HepG2 (cell line): ENCODE results near the gene ALKBH4. TPM values are rescaled to one million over a fixed set of nuclear protein-coding genes. Genes with fewer than 3 reads are reported as not detected.

Source experiments
- E2F5 ChIP-seq: sonication (generic); formaldehyde crosslinking; conservative IDR thresholded peaks from 2 replicates; pipeline ENCODE4 v1.4.0; 2020; ENCODE audit warnings: missing genetic modification reagents
- KDM1A ChIP-seq: IDR thresholded peaks from 2 replicates; pipeline ENCODE4 v1.6.1; 2016; ENCODE audit warnings: missing compliant biosample characterization
- MIER2 ChIP-seq: IDR thresholded peaks from 2 replicates; pipeline ENCODE4 v1.6.1; 2016; ENCODE audit warnings: missing biosample characterization, missing genetic modification reagents
- RARG ChIP-seq: sonication (generic); formaldehyde crosslinking; IDR thresholded peaks from 2 replicates; pipeline ENCODE4 v1.4.0; 2020; ENCODE audit warnings: low read depth, mild to moderate bottlenecking, missing genetic modification reagents
- TCF7L2 ChIP-seq: IDR thresholded peaks from 2 replicates; pipeline ENCODE4 v1.6.1; 2011; ENCODE audit warnings: mild to moderate bottlenecking, low read depth, low read length, moderate library complexity
- YEATS2 ChIP-seq: sonication (generic); formaldehyde crosslinking; IDR thresholded peaks from 2 replicates; pipeline ENCODE4 v1.4.0; 2020; ENCODE audit warnings: missing genetic modification reagents, borderline replicate concordance
- ZNF136 ChIP-seq: sonication (generic); formaldehyde crosslinking; IDR thresholded peaks from 2 replicates; pipeline ENCODE4 v1.8.1; 2022; ENCODE audit warnings: low read depth, mild to moderate bottlenecking, moderate library complexity, missing genetic modification reagents
- ZSCAN21 ChIP-seq: sonication (generic); formaldehyde crosslinking; IDR thresholded peaks from 2 replicates; pipeline ENCODE4 v1.8.0; 2022; ENCODE audit warnings: mild to moderate bottlenecking, missing genetic modification reagents, moderate library complexity, borderline replicate concordance
- polyA plus RNA-seq, 8 experiments: library from polyadenylated mRNA; depleted of rRNA in 3 of 8; stranded (reverse) in 7 of 8; unstranded in 1 of 8; fragments of >200 nt; fragmentation: Illumina TruSeq in 4 of 8; extraction: Trizol in 4 of 8; gene quantifications; 2 replicates each; pipeline versions ENCODE4 v1.2.1 to v1.2.3, GENCODE V29; 2011 to 2016; ENCODE audit warnings: low read depth in 4 of 8, missing spikeins in 1 of 8, mixed read lengths in 1 of 8; ENCODE audit not compliant: insufficient read depth in 1 of 8
- total RNA-seq, 5 experiments: library from RNA; depleted of rRNA; stranded (reverse); fragments of >200 nt; fragmentation: Illumina TruSeq; extraction: Trizol; gene quantifications; 2 replicates each; pipeline ENCODE4 v1.2.3, GENCODE V29; 2016; ENCODE audit warnings: low read depth in 1 of 5
- TF ChIP-seq, protein P1 (sequence below): sonication (generic); formaldehyde crosslinking; IDR thresholded peaks from 2 replicates; pipeline ENCODE4 v1.4.0; 2020; ENCODE audit warnings: low read depth, mild to moderate bottlenecking, missing genetic modification reagents
- TF ChIP-seq, protein P2 (sequence below): IDR thresholded peaks from 2 replicates; pipeline ENCODE4 v1.6.1; 2016; ENCODE audit warnings: low read depth, missing genetic modification reagents, missing compliant biosample characterization
- TF ChIP-seq, protein P3 (sequence below): sonication (generic); formaldehyde crosslinking; IDR thresholded peaks from 2 replicates; pipeline ENCODE4 v1.5.1; 2020; ENCODE audit warnings: mild to moderate bottlenecking, missing genetic modification reagents, moderate library complexity
- TF ChIP-seq, protein P4 (sequence below): sonication (generic); formaldehyde crosslinking; IDR thresholded peaks from 2 replicates; pipeline ENCODE4 v1.5.0; 2020; ENCODE audit warnings: mild to moderate bottlenecking, missing genetic modification reagents, moderate library complexity
- TF ChIP-seq, protein P5 (sequence below): sonication (generic); formaldehyde crosslinking; IDR thresholded peaks from 2 replicates; pipeline ENCODE4 v1.4.0; 2020; ENCODE audit warnings: missing genetic modification reagents, borderline replicate concordance

The ALKBH4 gene
- total and polyA plus RNA-seq, 2 of the 13 experiments (the other 11 are each of a cell fraction or from before 2014, with no cell fraction given), result 2.6 to 8.8 TPM

GRCh38 chr7:102451371-102452054, 13.2 kb downstream of the ALKBH4 start (continued):
- TF ChIP-seq, protein P1, sequence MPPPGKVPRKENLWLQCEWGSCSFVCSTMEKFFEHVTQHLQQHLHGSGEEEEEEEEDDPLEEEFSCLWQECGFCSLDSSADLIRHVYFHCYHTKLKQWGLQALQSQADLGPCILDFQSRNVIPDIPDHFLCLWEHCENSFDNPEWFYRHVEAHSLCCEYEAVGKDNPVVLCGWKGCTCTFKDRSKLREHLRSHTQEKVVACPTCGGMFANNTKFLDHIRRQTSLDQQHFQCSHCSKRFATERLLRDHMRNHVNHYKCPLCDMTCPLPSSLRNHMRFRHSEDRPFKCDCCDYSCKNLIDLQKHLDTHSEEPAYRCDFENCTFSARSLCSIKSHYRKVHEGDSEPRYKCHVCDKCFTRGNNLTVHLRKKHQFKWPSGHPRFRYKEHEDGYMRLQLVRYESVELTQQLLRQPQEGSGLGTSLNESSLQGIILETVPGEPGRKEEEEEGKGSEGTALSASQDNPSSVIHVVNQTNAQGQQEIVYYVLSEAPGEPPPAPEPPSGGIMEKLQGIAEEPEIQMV (CRISPR knock-in tag), result no peak
- TF ChIP-seq MIER2 (CRISPR knock-in tag), result no peak
- TF ChIP-seq KDM1A (CRISPR knock-in tag), result no peak
- TF ChIP-seq TCF7L2, result no peak
- TF ChIP-seq E2F5 (CRISPR knock-in tag), result no peak
- TF ChIP-seq, protein P2, sequence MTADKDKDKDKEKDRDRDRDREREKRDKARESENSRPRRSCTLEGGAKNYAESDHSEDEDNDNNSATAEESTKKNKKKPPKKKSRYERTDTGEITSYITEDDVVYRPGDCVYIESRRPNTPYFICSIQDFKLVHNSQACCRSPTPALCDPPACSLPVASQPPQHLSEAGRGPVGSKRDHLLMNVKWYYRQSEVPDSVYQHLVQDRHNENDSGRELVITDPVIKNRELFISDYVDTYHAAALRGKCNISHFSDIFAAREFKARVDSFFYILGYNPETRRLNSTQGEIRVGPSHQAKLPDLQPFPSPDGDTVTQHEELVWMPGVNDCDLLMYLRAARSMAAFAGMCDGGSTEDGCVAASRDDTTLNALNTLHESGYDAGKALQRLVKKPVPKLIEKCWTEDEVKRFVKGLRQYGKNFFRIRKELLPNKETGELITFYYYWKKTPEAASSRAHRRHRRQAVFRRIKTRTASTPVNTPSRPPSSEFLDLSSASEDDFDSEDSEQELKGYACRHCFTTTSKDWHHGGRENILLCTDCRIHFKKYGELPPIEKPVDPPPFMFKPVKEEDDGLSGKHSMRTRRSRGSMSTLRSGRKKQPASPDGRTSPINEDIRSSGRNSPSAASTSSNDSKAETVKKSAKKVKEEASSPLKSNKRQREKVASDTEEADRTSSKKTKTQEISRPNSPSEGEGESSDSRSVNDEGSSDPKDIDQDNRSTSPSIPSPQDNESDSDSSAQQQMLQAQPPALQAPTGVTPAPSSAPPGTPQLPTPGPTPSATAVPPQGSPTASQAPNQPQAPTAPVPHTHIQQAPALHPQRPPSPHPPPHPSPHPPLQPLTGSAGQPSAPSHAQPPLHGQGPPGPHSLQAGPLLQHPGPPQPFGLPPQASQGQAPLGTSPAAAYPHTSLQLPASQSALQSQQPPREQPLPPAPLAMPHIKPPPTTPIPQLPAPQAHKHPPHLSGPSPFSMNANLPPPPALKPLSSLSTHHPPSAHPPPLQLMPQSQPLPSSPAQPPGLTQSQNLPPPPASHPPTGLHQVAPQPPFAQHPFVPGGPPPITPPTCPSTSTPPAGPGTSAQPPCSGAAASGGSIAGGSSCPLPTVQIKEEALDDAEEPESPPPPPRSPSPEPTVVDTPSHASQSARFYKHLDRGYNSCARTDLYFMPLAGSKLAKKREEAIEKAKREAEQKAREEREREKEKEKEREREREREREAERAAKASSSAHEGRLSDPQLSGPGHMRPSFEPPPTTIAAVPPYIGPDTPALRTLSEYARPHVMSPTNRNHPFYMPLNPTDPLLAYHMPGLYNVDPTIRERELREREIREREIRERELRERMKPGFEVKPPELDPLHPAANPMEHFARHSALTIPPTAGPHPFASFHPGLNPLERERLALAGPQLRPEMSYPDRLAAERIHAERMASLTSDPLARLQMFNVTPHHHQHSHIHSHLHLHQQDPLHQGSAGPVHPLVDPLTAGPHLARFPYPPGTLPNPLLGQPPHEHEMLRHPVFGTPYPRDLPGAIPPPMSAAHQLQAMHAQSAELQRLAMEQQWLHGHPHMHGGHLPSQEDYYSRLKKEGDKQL, result no peak
- TF ChIP-seq ZNF136 (CRISPR knock-in tag), result no peak
- no peak for TF ChIP-seq RARG (CRISPR knock-in tag)
- TF ChIP-seq, protein P3, sequence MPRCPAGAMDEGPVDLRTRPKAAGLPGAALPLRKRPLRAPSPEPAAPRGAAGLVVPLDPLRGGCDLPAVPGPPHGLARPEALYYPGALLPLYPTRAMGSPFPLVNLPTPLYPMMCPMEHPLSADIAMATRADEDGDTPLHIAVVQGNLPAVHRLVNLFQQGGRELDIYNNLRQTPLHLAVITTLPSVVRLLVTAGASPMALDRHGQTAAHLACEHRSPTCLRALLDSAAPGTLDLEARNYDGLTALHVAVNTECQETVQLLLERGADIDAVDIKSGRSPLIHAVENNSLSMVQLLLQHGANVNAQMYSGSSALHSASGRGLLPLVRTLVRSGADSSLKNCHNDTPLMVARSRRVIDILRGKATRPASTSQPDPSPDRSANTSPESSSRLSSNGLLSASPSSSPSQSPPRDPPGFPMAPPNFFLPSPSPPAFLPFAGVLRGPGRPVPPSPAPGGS (CRISPR knock-in tag), result no peak
- TF ChIP-seq ZSCAN21 (CRISPR knock-in tag), result no peak
- no peak for TF ChIP-seq YEATS2 (CRISPR knock-in tag)
- TF ChIP-seq, protein P4, sequence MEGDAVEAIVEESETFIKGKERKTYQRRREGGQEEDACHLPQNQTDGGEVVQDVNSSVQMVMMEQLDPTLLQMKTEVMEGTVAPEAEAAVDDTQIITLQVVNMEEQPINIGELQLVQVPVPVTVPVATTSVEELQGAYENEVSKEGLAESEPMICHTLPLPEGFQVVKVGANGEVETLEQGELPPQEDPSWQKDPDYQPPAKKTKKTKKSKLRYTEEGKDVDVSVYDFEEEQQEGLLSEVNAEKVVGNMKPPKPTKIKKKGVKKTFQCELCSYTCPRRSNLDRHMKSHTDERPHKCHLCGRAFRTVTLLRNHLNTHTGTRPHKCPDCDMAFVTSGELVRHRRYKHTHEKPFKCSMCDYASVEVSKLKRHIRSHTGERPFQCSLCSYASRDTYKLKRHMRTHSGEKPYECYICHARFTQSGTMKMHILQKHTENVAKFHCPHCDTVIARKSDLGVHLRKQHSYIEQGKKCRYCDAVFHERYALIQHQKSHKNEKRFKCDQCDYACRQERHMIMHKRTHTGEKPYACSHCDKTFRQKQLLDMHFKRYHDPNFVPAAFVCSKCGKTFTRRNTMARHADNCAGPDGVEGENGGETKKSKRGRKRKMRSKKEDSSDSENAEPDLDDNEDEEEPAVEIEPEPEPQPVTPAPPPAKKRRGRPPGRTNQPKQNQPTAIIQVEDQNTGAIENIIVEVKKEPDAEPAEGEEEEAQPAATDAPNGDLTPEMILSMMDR, result peak; percentile 87
- TF ChIP-seq, protein P5, sequence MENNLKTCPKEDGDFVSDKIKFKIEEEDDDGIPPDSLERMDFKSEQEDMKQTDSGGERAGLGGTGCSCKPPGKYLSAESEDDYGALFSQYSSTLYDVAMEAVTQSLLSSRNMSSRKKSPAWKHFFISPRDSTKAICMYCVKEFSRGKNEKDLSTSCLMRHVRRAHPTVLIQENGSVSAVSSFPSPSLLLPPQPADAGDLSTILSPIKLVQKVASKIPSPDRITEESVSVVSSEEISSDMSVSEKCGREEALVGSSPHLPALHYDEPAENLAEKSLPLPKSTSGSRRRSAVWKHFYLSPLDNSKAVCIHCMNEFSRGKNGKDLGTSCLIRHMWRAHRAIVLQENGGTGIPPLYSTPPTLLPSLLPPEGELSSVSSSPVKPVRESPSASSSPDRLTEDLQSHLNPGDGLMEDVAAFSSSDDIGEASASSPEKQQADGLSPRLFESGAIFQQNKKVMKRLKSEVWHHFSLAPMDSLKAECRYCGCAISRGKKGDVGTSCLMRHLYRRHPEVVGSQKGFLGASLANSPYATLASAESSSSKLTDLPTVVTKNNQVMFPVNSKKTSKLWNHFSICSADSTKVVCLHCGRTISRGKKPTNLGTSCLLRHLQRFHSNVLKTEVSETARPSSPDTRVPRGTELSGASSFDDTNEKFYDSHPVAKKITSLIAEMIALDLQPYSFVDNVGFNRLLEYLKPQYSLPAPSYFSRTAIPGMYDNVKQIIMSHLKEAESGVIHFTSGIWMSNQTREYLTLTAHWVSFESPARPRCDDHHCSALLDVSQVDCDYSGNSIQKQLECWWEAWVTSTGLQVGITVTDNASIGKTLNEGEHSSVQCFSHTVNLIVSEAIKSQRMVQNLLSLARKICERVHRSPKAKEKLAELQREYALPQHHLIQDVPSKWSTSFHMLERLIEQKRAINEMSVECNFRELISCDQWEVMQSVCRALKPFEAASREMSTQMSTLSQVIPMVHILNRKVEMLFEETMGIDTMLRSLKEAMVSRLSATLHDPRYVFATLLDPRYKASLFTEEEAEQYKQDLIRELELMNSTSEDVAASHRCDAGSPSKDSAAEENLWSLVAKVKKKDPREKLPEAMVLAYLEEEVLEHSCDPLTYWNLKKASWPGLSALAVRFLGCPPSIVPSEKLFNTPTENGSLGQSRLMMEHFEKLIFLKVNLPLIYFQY, result no peak
